Gastroesophageal sphincter (tissue), 3 donors: ENCODE data around the gene KCTD17.

Experiments
- EP300 ChIP-seq: sonication (generic); formaldehyde crosslinking; IDR thresholded peaks from one replicate; pipeline ENCODE4 v1.6.1; 2017; ENCODE audit warnings: antibody characterized with exemption, mild to moderate bottlenecking
- POLR2A ChIP-seq, 2 donors: fragments of 450-650 bp; IDR thresholded peaks; one replicate each; pipeline ENCODE4 v1.6.1; 2017; ENCODE audit warnings: antibody characterized with exemption in 2 of 2, mild to moderate bottlenecking in 2 of 2, moderate library complexity in 1 of 2
- POLR2AphosphoS5 ChIP-seq: sonication (generic); formaldehyde crosslinking; IDR thresholded peaks from one replicate; pipeline ENCODE4 v1.6.1; 2017; ENCODE audit warnings: antibody characterized with exemption
- TF ChIP-seq, protein P1 (sequence below), 4 experiments: fragments of 200-600 bp in 2 of 4; fragments of 450-650 bp in 2 of 4; sonication (generic) in 1 of 4; IDR thresholded peaks; one replicate each; pipeline ENCODE4 v1.5.1; 2017 to 2019; ENCODE audit warnings: antibody characterized with exemption in 4 of 4, mild to moderate bottlenecking in 2 of 4, moderate library complexity in 2 of 4

DNA sequence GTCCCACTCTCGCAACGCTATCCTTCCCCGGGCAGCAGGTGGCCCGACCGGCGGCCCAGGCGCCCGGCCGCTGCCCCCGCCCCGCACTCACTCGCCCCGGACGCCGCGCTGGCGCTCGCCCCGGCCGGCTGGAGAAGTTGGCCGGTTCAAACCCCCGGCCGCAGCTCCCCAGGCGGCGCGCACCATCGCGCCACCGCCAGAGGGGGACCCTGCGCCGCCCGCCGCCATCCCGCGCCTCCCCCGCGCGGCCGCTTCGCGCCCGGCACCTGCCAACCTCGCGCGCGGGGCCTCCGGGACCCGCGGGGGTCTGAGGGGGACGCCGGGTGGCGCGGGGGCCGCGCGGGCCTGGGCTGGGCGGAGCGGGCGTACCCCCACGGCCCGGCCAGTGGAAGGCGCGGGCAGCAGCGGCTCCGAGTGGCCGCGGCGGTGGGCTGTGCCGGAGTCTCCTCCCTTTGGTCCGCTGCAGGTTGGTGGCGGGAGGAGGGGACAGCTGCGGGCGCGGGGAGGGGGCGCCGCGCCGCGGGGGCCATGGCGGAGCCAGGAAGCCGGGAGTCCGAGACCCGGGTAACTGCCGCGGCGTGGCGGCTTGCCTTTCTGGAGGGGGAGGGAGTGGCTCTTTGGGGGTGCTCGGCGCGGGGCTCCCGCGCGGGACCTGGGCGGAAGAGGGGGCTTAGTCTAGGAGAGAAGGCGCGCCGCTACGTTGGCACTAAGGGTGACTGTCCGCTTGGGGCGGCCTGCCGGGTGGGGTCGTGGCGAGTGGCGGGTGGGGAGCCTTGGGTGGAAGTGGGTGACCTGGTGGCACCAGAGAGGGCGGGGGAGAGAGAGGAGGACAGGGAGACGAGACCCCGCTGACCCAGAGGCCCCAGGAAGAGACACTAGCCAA, 32.0 kb upstream of the KCTD17 start, which contains the start of the genes MPST and TST:
- TF ChIP-seq POLR2AphosphoS5 (peak; percentile 15), POLR2A (IDR thresholded peaks at IDR 0.05) (peak; percentile 71 to 84), EP300 (no peak)
- TF ChIP-seq, protein P1, sequence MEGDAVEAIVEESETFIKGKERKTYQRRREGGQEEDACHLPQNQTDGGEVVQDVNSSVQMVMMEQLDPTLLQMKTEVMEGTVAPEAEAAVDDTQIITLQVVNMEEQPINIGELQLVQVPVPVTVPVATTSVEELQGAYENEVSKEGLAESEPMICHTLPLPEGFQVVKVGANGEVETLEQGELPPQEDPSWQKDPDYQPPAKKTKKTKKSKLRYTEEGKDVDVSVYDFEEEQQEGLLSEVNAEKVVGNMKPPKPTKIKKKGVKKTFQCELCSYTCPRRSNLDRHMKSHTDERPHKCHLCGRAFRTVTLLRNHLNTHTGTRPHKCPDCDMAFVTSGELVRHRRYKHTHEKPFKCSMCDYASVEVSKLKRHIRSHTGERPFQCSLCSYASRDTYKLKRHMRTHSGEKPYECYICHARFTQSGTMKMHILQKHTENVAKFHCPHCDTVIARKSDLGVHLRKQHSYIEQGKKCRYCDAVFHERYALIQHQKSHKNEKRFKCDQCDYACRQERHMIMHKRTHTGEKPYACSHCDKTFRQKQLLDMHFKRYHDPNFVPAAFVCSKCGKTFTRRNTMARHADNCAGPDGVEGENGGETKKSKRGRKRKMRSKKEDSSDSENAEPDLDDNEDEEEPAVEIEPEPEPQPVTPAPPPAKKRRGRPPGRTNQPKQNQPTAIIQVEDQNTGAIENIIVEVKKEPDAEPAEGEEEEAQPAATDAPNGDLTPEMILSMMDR (IDR thresholded peaks at IDR 0.05): peak in 3 of 4 experiments; percentile 21 to 93 (median 83)
